PFSK-1 (cell line): ENCODE measurements around the gene WDR86.

ENCODE experiments used
- POLR2AphosphoS5 ChIP-seq: IDR thresholded peaks from 2 replicates; pipeline ENCODE4 v1.6.1; 2012; ENCODE audit warnings: low read depth, mild to moderate bottlenecking, control low read depth, low read length, moderate library complexity
- REST ChIP-seq, 2 experiments: IDR thresholded peaks; 2 replicates each; pipeline versions ENCODE4 v1.6.1 to v1.8.0; 2011 to 2012; ENCODE audit warnings: low read depth in 2 of 2, low read length in 2 of 2, control low read depth in 1 of 2, inconsistent platforms in 1 of 2, mild to moderate bottlenecking in 1 of 2, moderate library complexity in 1 of 2; ENCODE audit not compliant: insufficient read depth in 1 of 2
- SIN3A ChIP-seq: IDR thresholded peaks from 2 replicates; pipeline ENCODE4 v1.6.1; 2012; ENCODE audit warnings: mild to moderate bottlenecking, low read length, moderate library complexity, borderline replicate concordance; ENCODE audit not compliant: insufficient read depth

DNA sequence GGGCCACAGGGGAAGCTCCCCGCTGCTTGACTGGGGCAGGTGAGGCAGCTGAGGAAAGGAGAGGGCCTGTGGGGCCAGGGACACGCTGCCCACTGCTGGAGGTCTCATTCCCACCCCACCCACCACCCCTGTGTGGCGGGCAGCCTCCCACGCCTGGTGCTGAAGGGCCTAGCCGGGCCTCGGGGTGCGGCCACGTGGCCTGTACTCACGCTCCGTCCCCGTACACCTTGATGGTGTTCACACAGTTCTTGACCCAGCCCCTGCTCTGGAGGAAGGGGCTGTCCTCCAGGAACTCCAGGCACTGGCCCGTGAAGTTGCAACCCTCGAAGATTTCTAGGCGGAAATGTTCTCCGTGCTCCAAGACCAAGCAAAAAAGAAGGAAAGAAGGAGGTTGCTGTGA, 26.1 kb upstream of the WDR86 start:
- TF ChIP-seq POLR2AphosphoS5 (no peak), SIN3A (no peak), REST (IDR thresholded peaks at IDR 0.05; ENCODE audit: insufficient read depth in 1 of 2, low read depth in 2 of 2, low read length in 2 of 2) (no peak)
